GM19193 (cell line): ENCODE measurements around the gene ESM1.

ENCODE experiments used
- POLR2A ChIP-seq: IDR thresholded peaks from 4 replicates; pipeline ENCODE4 v1.6.1; 2011; ENCODE audit not compliant: insufficient read depth, insufficient read length; ENCODE audit errors: extremely low read depth

The ESM1 gene

DNA sequence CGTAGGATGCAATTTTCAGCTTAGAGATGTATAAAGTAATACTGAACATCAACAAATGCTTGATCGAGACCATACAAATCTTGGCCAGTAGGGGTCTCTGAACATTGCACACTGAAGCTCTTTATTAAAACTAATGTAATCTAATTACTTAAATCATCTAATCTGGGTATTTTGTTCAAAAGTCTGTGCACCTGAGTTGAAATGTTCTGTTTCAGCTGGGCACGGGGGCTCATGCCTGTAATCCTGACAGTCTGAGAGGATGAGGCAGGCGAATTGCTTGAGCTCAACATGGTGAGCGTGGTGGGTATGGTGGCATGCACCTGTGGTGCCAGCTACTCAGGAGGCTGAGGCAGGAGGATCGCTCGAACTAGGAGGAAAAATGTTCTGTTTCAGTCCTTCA, 41.0 kb downstream of the ESM1 start:
- TF ChIP-seq POLR2A: no peak

DNA sequence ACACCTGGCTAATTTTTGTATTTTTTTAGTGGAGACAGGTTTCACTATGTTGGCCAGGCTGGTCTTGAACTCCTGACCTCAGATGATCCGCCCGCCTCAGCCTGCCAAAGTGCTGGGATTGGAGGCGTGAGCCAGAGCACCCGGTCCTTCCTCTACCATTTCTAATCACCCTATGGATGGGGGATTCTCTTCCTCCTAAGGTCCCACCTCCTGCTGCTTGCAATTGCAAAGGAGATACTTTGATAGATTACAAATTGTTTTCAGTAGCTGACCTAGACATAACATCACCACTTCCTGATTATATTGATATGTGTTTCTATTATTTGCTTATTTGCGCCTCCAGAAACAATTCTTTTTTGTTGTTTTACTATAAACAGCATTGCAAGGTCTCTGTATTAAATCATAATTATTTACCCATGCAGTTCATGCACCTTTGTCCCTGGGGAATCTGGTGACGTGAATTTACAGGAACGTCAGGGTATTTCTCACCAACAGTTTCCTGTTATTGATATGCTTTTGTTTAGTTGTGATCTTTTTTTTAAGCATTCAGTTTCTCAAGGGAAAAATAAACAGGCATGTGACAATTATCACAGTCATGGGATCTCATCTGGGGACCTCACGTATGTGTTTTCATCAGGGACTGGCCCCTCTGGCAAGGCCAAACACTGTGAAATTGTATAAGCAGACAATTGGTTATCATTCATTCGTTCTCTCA, 43.2 kb downstream of the ESM1 start:
- no peak for TF ChIP-seq POLR2A

DNA sequence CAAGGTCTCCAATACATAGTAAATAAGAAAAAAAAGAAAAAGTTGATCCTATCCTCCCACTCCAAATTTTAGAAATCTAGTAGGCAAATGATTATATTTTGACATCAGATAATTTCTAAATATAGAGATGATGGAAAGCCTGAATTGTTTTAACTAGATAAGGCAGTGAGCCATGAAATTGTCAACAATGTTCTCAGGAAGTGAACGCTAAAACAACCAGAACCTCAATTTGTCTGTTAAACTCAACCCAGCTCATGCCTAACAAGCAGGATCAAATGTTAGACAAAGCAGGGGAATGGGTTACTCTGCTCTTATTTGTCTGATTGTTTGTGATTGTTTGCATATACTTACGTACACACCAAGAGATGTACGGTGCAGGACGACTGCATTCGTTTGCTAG, 49.2 kb downstream of the ESM1 start:
- TF ChIP-seq POLR2A: no peak

DNA sequence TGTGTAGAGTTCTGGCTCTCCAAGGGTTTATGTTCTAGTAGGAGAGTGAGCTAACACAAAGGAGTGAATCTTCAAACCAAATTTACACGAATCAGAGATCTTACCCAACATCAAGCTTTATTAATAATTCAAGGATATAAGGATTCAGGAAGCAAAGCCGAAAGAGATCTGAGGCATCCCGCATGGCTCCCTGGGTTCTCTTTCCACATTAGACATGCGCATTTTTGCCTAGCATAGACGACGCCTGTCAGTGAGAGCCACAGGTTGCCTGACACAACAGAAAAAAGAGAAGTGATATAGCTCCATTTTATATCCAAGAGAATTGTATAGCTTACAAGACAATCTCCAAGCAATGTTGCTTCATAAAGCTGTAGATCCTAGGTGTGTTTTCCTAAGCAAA, 52.6 kb downstream of the ESM1 start:
- TF ChIP-seq POLR2A: no peak

DNA sequence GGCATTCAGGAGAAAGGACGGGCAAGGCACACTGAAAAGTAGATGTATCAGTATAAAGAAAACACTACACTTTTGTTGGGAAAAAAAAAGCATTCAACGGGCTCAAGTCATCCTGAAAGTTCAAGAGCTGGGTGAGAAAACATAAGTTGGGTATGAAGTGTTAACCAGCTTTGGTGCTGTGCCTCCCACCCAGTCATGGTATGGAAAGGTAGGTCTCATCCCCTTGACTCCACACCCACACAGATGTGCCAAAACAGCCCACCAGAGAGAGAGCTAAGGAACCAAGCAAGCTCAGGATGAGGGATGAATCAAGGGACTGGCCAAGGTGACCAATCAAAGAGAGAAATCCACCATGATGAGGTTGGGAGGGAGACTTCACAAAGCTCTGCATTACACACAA, 54.7 kb downstream of the ESM1 start:
- TF ChIP-seq POLR2A: no peak
